HG03175 (cell line): Measurements from ENCODE around the gene MPG.
"Not testable (repeated sequence)": the region's sequence is repeated elsewhere in the genome, so short reads cannot be mapped to it uniquely, and the experiment has no call there.

Experiments
- ATAC-seq: cut with Tn5 transposase; IDR thresholded peaks from one replicate; pipeline ENCODE4 v1.9.1; 2021; ENCODE audit warnings: mild to moderate bottlenecking, moderate library complexity; ENCODE audit not compliant: unreplicated experiment

Gene MPG

GRCh38 chr16:106623-107324 is 28.7 kb downstream of the MPG start:
- ATAC-seq: no peak

- ATAC-seq: no peak
Observed at GRCh38 chr16:112153-112840, 34.3 kb downstream of the MPG start.

DNA sequence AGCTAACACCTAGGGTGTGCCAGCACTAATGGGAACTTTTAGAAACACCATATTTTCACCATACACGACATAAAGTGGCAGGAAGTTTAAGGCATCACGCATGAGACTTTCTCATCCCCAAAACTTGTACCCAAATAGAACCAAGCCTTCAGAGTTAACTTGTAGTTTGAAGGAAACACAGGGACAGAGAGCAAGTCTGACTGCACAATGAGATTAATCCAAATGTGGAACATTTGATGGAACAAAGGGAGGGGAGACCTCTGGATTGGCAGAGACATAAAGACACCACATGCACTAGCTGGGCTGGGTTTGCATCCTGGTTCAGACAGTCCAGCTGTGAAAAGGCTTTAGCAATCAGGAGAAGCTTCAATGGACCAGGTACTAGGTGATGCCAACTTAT is 36.3 kb downstream of the MPG start:
- no peak for ATAC-seq

DNA sequence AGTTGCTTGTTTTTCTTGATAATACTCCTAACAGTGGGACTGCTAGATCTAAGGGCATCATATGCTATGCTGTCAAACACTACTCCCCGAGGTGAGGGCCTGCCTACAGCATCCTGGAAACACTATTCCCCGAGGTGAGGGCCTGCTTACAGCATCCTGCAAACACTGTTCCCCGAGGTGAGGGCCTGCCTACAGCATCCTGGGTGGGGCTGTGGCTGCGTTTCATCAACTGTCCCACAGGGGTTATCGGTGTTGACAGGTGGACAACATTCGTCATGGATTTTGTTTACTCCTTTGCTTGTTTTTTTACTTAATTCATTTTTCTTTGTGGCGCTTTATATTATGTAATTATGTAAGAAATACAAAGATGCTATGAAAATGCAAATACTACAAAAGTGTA is 38.0 kb downstream of the MPG start:
- ATAC-seq: no peak

DNA sequence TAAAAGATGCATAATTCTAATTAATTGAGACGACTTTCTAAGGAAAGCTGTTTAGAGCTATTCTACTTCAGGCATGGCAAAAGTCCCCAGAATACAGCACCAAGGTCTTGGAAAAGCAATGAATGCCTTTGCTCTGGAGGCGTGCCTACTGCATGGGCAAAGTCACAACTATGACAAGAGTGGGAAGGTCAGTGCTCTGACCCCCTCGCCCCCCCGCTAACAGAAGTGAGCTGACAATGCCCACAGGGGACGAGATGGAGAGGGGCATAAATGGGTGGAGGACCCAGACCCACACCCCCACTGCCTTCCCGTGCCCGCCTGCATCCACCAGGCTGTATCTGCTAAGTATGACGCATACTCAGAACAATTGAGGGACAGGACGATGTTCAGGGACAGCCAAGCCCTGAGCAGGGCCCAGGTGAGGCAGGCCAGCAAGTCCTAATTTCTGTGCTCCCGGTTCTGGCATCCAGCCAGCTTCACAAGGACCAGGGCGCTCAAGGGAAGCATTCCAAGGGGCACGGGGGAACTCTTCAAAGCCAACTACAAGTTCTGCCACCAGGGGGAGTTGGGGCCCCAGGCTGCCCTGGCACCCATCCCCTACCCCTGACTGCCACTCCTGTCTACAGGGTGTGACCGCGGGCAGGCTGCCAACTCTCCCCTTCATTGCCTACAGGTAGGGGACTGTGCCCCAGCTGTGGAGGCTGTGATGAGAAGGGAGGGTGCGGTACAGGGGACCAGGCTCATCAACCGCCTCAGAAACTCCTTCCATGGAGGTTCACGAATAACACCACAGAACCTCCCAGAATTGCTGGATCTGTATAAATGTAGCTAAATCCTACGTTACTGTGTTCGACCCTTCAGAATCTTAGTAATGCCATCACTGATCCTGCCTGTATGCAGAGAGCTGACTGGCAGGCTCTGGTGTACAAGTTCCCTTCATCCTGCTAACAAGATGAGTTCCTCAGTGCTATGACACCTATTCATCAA is 39.6 kb downstream of the MPG start:
- no peak for ATAC-seq

- ATAC-seq: no peak
Observed at GRCh38 chr16:118857-119256, 40.8 kb downstream of the MPG start.

DNA sequence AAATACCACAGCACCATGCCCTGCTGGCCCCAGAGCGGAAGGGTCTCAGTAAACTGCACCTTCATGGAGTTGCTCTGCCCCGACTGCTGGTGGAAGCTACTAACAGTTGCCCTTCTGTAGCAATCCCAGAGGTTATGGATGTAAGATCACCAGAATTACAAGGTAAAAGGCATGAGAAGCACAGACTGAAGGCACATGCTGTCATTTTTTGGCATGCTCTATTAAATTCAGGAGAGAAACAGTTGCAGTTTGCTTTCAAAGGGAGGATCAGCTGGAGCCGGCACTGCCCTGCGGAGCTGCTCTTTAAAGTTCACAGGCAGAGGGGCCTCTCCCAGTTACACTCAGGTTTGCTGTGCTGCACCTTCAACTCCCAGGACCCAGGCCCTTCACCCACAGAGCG is 41.3 kb downstream of the MPG start:
- no peak for ATAC-seq

DNA sequence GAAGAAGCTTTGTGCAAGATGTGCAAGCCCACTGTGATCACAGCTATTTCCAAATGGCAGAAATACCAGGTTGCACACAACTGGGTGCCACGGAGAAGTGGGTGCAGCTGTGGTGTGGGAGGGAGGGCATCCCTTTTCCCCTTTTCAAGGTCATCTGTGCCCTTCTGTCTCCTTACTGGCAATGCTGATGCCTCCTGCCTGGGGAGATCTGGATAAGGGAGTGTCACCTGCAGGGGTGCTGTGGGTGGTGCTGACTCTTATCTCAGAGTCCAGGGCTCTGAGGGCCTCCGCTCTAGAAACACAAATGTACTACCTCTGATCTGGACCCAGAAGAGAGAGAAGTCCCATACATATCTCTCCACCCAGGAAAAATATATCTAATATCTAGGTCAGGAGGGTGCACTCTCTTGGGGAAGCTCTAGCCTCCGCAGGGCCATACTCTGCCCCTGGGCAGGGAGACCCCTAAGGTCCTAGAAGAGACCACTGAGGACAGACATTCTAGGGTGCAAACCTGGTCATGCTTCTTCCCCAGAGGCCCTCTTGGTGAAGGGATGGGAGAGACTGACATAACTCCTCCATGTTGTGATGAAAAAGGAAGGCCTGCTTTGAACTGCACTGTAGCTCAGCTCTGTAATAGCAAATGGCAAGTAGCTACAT is 41.9 kb downstream of the MPG start:
- ATAC-seq: no peak

- no peak for ATAC-seq
Observed at GRCh38 chr16:120756-121155, 42.7 kb downstream of the MPG start.

DNA sequence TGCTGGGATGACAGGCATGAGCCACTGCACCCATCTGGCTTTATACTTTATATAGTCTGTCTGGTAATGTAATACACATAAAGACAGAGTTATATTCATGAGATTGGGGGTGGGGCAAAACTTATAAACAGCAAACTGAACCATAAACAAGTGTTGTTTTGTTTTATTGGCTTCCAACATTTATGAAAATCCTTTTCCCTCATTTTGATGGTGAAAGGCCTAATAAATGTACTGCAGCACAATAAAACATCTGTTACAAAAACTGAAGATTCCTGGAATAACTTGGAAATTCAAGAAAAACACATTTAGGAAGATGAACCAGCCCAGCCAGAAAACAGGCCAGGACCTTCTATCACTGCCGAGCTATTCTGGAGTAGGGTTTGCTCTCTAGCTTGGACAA is 44.3 kb downstream of the MPG start:
- no peak for ATAC-seq

- not testable (repeated sequence) for ATAC-seq
Observed at GRCh38 chr16:123558-124350, 45.7 kb downstream of the MPG start.

- ATAC-seq: no peak
Observed at GRCh38 chr16:125011-125410, 47.0 kb downstream of the MPG start.

DNA sequence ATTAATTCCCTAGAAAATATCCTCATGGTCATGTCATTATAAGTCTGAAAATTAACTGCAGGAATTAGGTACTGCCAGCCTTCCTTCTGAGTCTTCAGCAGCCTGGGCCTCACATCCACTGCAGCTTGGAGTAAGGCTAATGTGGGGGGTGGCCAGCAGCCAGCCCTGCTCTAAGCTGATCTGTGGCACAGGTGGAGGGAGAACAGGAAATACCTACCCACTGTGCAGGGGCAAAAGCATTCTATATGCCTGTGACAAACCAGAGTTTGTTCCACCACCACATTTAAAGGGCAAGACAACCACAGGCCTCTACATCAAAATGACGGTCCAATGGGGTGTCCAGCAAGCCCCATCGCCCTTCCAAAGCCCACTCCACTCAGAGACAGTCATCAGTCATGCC is 51.0 kb downstream of the MPG start:
- ATAC-seq: no peak

- no peak for ATAC-seq
Observed at GRCh38 chr16:130533-131173, 52.6 kb downstream of the MPG start.

DNA sequence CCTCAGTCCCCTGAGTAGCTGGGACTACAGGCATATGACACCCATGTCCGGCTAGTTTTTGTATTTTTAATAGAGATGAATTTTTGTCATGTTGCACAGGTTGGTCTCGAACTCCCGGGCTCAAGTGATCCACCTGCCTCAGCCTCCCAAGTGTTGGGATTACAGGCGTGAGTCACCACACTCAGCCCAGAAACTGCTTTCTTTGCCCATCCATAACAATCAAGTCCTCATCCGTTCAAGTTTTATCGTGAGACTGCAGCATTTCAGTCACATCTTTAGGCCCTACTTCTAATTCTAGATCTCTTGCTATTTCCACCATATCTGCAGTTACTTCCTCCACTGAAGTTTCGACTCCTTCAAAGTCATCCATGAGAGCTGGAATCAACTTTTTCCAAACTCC is 54.1 kb downstream of the MPG start:
- no peak for ATAC-seq

GRCh38 chr16:133716-134115 is 55.7 kb downstream of the MPG start:
- no peak for ATAC-seq
